GM10266 (cell line): ENCODE measurements around the gene PHC2.

Experiments
- DNase-seq: peaks from one replicate; pipeline ENCODE4 v3.0.0; 2012; ENCODE audit errors: extremely low spot score
- TF ChIP-seq, protein P1 (sequence below): IDR thresholded peaks from 2 replicates; pipeline ENCODE4 v1.5.1; 2012; ENCODE audit warnings: mild to moderate bottlenecking, low read depth; ENCODE audit not compliant: control insufficient read depth, insufficient read depth; ENCODE audit errors: missing control alignments

Gene PHC2

DNA sequence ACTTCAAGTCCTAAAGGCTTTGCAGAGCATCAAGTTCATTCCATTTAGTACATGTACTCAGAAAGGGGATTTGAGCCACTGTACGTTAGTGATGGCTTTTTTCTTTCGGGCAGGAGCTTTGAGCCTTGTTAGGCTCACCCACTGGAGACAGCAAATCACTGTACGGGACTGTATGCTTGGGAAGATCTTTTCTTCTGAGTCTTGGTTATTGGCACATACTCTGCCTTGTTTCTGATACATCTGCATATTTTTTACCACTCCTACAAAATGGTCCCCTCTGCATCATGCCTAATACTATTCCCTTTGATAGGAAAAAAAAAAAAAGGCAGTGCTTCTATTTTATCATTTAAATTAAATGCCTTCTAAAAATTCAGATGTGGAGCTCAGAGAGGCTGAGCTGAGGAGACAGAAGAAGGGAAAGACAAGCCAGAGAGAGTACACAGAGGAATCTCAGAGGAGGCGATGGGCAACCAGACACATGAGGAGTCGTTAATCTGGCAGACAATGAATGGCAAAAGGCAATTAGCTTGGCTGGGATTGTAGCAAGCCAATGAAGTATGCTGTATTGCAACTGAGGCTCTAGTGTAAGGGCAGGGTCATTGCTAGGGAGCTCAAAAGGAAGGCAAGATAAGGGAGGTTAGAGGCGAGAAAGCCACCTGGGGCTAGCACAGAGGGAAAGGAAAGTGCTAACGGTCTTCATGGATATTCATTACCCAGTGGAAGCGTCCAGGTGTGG lies 39.4 kb downstream of the PHC2 start:
- DNase-seq = no peak
- TF ChIP-seq, protein P1, sequence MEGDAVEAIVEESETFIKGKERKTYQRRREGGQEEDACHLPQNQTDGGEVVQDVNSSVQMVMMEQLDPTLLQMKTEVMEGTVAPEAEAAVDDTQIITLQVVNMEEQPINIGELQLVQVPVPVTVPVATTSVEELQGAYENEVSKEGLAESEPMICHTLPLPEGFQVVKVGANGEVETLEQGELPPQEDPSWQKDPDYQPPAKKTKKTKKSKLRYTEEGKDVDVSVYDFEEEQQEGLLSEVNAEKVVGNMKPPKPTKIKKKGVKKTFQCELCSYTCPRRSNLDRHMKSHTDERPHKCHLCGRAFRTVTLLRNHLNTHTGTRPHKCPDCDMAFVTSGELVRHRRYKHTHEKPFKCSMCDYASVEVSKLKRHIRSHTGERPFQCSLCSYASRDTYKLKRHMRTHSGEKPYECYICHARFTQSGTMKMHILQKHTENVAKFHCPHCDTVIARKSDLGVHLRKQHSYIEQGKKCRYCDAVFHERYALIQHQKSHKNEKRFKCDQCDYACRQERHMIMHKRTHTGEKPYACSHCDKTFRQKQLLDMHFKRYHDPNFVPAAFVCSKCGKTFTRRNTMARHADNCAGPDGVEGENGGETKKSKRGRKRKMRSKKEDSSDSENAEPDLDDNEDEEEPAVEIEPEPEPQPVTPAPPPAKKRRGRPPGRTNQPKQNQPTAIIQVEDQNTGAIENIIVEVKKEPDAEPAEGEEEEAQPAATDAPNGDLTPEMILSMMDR = no peak

DNA sequence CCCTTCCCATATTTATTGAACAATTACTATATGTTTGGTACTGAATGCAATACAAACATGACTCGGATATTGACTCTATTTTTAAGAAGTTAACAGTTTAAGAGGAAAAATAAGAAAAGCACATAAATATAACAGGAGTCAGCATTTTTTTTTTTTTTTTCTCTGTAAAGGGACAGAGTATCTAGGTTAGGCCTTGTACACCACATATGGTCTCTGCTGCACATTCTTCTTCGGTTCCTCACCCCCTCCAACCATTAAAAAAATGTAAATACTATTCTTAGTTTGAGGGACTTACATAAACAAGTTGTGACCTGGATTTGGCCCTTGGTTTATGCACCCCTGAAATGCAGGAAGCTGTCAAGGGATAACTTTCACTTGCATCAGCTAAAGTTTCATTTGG lies 40.4 kb downstream of the PHC2 start:
- TF ChIP-seq, protein P1 = no peak
- no peak for DNase-seq

DNA sequence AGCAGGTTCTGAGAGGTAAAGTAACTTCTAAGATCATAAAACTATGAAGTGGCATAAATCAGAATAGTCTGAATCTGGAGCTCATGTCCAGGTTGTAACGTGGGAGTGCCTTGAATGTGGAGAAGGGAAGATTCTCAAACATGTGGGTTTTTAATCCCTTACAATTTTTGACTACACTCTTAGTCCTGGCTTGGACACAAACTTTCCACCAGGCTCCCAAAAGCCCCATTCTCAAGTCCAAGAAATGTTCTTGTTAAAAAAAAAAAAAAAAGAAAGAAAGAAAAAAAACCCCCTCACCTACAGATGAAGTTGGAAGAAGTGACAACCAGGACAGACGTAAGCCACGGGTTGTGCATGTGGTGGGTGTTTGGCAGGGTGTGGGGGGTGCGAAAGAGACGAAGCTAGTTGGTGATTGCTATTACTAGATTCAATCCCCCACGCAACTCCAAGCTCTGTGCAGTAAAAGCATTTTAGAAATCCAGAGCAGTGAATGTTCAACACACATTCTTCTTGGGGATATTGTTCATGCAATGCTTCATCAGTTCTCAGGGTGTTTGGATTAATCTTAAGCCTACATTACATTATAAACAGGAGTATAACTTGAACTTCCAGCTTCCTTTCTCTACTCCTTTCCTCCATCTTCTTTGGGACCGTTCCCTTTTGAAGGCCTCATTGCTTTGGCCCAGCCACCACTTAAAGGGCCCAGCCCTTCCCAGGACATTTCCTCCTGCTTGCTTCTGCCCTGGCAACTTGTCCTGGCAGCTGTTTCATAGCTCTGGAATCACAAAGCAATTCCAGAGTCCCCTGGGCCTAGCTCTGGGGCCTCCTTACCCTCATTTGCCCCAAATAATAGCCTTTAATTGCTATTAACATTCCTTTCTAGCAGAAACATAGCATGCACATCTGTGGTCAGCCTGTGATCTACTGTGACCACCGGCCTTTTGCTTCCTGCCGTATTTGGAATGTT lies 41.8 kb downstream of the PHC2 start:
- no peak for DNase-seq
- TF ChIP-seq, protein P1 = no peak

DNA sequence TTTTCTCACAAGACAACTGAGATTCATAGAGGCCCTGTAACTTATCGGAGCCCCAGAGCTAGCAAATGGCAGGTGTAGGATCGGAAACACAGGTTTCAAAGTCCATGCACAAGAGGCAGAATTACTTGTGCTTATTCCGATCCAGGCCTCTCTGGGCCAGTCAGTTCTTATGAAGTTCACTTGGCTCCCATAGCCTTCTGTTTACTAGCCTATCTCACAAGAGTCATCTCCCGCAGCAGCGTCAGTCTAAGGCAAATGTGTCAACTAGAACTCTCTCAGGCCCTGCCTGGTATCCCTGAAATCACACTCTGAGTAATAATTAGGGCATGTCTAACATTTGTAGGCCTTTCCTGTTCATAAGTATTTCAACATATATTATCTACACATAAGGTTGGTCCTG lies 43.3 kb downstream of the PHC2 start:
- no peak for DNase-seq
- TF ChIP-seq, protein P1 = no peak

DNA sequence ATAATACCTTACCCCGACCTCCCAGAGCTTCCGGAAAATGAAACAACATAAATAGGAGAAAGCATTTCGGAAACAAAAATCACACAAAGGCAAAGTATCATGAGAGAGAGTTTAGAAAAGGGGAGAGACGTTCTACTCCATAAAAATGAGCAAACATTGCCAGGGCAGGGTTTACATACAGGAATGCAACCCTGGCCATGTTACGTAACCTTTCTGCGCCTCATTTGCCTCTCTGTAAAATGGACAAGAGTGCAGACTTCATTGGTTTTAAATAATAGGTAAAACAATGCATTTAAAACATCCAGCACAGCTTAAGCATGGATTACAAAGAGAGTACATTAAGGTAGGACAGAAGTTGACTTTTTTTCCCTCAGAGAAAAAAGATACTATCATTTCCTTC lies 45.6 kb downstream of the PHC2 start:
- TF ChIP-seq, protein P1 = no peak
- no peak for DNase-seq

DNA sequence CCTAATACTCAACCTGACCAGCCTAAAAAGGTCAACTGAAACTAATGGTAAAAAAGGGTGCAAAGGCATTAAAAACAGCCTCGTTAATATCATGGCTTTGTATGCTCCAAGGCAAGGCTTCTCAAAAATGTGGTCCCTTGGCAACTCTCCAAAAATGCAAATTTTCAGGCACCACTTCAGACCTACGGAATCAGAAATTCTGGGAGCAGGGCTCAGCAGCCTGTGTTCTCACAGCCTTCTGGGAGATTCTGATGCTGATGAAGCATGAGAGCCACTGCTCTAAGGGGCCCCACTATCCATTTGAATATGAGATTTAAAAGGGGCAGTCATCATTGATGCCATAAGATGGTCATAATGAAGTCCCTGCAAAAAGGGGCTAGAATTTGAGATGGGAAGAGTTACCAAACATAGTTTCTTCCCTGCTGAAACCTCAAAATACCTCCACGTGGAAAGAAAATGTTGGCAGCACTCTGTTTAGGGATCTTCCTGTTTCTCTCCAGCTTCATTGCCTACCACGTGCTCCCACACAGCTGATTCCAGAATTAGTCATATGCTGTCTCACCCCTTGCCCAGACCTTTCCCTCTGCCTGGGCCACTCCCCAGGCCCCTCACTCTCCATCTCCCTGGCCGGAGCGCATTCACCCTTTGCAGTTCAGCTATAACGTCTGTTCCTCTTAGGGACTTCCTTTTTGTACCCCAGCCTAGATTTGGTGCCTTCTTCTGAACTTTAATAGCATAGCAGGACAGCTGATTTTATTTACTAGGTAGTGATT lies 46.7 kb downstream of the PHC2 start:
- no peak for DNase-seq
- TF ChIP-seq, protein P1 = no peak
